A549 (cell line): Measurements from ENCODE around the gene DDX49. TPM values are rescaled to one million over a fixed set of nuclear protein-coding genes. Genes with fewer than 3 reads are reported as not detected.
"Not testable (repeated sequence)": the region's sequence is repeated elsewhere in the genome, so short reads cannot be mapped to it uniquely, and the experiment has no call there.

Experiments used
- ATAC-seq, 2 experiments: fragments of 200-7000 bp in 1 of 2; fragments of >200 bp in 1 of 2; cut with Nextera tagmentation in 1 of 2; cut with Tn5 transposase in 1 of 2; 3 replicates each; pipeline versions ENCODE4 v1.8.0 to v1.9.1; 2018 to 2020; ENCODE audit warnings: mild to moderate bottlenecking in 1 of 2, moderate library complexity in 1 of 2
- CTCF ChIA-PET: fragments of 300-600 bp; sonication (Branson Sonifier 250); formaldehyde crosslinking; extraction: SDS; loops from one replicate; lab custom pipeline; 2021; ENCODE audit warnings: antibody characterized with exemption, inconsistent platforms; lab: Yijun Ruan, JAX
- POLR2A ChIA-PET: fragments of 350-600 bp; formaldehyde crosslinking; extraction: SDS; loops from one replicate; lab custom pipeline; 2021; ENCODE audit warnings: antibody characterized with exemption, inconsistent platforms; lab: Yijun Ruan, JAX
- DNase-seq, 2 experiments: peaks; one replicate each; pipeline versions ENCODE4 v3.0.0 to v3.0.0-alpha.2; 2011 to 2016; ENCODE audit warnings: low read depth in 1 of 2, low spot score in 1 of 2
- FAIRE-seq: peaks from 2 replicates; lab custom pipeline; 2011; peaks lifted over from hg19 to GRCh38; lab: Jason Lieb, UNC
- H3K27ac ChIP-seq, 2 experiments: fragments of >200 bp; sonication (Bioruptor Twin); formaldehyde crosslinking; 3 replicates each; pipeline ENCODE4 v1.5.1; 2016 to 2017
- H3K4me1 ChIP-seq: fragments of >200 bp; sonication (Bioruptor Twin); formaldehyde crosslinking; 3 replicates; pipeline ENCODE4 v1.6.1; 2016
- H3K4me2 ChIP-seq: fragments of >200 bp; sonication (Bioruptor Twin); formaldehyde crosslinking; 3 replicates; pipeline ENCODE4 v1.6.1; 2016
- H3K4me3 ChIP-seq: fragments of >200 bp; sonication (Bioruptor Twin); formaldehyde crosslinking; 3 replicates; pipeline ENCODE4 v1.5.1; 2016
- H3K9me3 ChIP-seq: fragments of >200 bp; sonication (Bioruptor Twin); formaldehyde crosslinking; 3 replicates; pipeline ENCODE4 v1.6.1; 2016
- CEBPB ChIP-seq, 2 experiments: fragments of >200 bp in 1 of 2; sonication (Bioruptor Twin) in 1 of 2; formaldehyde crosslinking in 1 of 2; IDR thresholded peaks; 2 replicates each; pipeline ENCODE4 v1.6.1; 2012 to 2016
- CHD2 ChIP-seq: fragments of 150-350 bp; IDR thresholded peaks from 2 replicates; pipeline ENCODE4 v1.6.1; 2014; ENCODE audit warnings: low read length; ENCODE audit not compliant: partially characterized antibody
- CHD4 ChIP-seq: fragments of 200-600 bp; sonication (generic); IDR thresholded peaks from 2 replicates; pipeline ENCODE4 v1.6.1; 2016; ENCODE audit warnings: antibody characterized with exemption, mild to moderate bottlenecking, borderline replicate concordance
- EHF ChIP-seq: fragments of 250-450 bp; sonication (Bioruptor Pico); IDR thresholded peaks from 2 replicates; pipeline ENCODE4 v1.5.0; 2020; ENCODE audit warnings: mild to moderate bottlenecking
- EHMT2 ChIP-seq: fragments of 200-600 bp; sonication (generic); IDR thresholded peaks from 2 replicates; pipeline ENCODE4 v1.6.1; 2016; ENCODE audit warnings: antibody characterized with exemption, low read depth, mild to moderate bottlenecking, moderate library complexity
- FOXS1 ChIP-seq: fragments of 250-450 bp; sonication (Bioruptor Pico); IDR thresholded peaks from 2 replicates; pipeline ENCODE4 v1.5.0; 2020; ENCODE audit warnings: mild to moderate bottlenecking, moderate library complexity
- HDAC2 ChIP-seq: fragments of 200-600 bp; sonication (generic); IDR thresholded peaks from 2 replicates; pipeline ENCODE4 v1.6.1; 2016
- HEYL ChIP-seq: fragments of 250-450 bp; sonication (Bioruptor Pico); IDR thresholded peaks from 2 replicates; pipeline ENCODE4 v1.8.0; 2021; ENCODE audit warnings: mild to moderate bottlenecking, moderate library complexity
- HOXA7 ChIP-seq: fragments of 250-450 bp; sonication (Bioruptor Pico); IDR thresholded peaks from 2 replicates; pipeline ENCODE4 v1.5.0; 2020; ENCODE audit warnings: mild to moderate bottlenecking, moderate library complexity
- HOXB13 ChIP-seq: fragments of 250-450 bp; sonication (Bioruptor Pico); IDR thresholded peaks from 2 replicates; pipeline ENCODE4 v1.5.0; 2020; ENCODE audit warnings: low read depth, mild to moderate bottlenecking, moderate library complexity
- JUNB ChIP-seq: fragments of >200 bp; sonication (Bioruptor Twin); formaldehyde crosslinking; IDR thresholded peaks from 2 replicates; pipeline ENCODE4 v1.6.1; 2016
- KDM1A ChIP-seq: fragments of 200-600 bp; sonication (generic); IDR thresholded peaks from 2 replicates; pipeline ENCODE4 v1.6.1; 2016; ENCODE audit warnings: low read depth, mild to moderate bottlenecking
- KDM5A ChIP-seq: fragments of 200-600 bp; sonication (generic); IDR thresholded peaks from 2 replicates; pipeline ENCODE4 v1.6.1; 2016; ENCODE audit warnings: antibody characterized with exemption, mild to moderate bottlenecking
- MAZ ChIP-seq: fragments of 150-350 bp; IDR thresholded peaks from 2 replicates; pipeline ENCODE4 v1.6.1; 2014; ENCODE audit warnings: antibody characterized with exemption, low read depth, low read length, borderline replicate concordance
- MYC ChIP-seq: IDR thresholded peaks from 2 replicates; pipeline ENCODE4 v1.6.1; 2012; ENCODE audit warnings: mild to moderate bottlenecking, inconsistent platforms, low read length, improper control_type of control experiment, borderline replicate concordance
- NFE2L2 ChIP-seq: fragments of 150-350 bp; conservative IDR thresholded peaks from 2 replicates; pipeline ENCODE4 v1.6.1; 2014; ENCODE audit warnings: low read length
- NR3C1 ChIP-seq: fragments of >200 bp; sonication (Bioruptor Twin); formaldehyde crosslinking; IDR thresholded peaks from 3 replicates; pipeline ENCODE4 v1.6.1; 2017
- POLR2A ChIP-seq: IDR thresholded peaks from 2 replicates; pipeline ENCODE4 v1.6.1; 2012; ENCODE audit warnings: mild to moderate bottlenecking, low read length
- RARB ChIP-seq: fragments of 250-450 bp; sonication (Bioruptor Pico); IDR thresholded peaks from 2 replicates; pipeline ENCODE4 v1.8.0; 2021; ENCODE audit warnings: mild to moderate bottlenecking, moderate library complexity
- TFCP2L1 ChIP-seq: fragments of 250-450 bp; sonication (Bioruptor Pico); IDR thresholded peaks from 2 replicates; pipeline ENCODE4 v1.5.0; 2021; ENCODE audit warnings: mild to moderate bottlenecking
- ZFP36 ChIP-seq: fragments of 450-650 bp; IDR thresholded peaks from 2 replicates; pipeline ENCODE4 v1.6.1; 2014; ENCODE audit warnings: borderline replicate concordance; ENCODE audit not compliant: partially characterized antibody
- WGBS: methylation state at CpG from one replicate; pipeline ENCODE4 v1.1.6; 2017; ENCODE audit errors: missing lambda C conversion rate; 5-methylcytosine and 5-hydroxymethylcytosine counted together
- polyA plus RNA-seq, 4 experiments: library from polyadenylated mRNA; depleted of rRNA in 3 of 4; stranded (reverse); fragments of >200 nt; fragmentation: RNase III in 1 of 4; extraction: RNeasy Plus Mini Kit Qiagen cat#74134 plus additional on column Dnase treatment in 1 of 4; gene quantifications; 2 replicates in 3 of 4; 3 replicates in 1 of 4; pipeline ENCODE4 v1.2.3, GENCODE V29; 2011 to 2017
- TF ChIP-seq, protein P1 (sequence below): fragments of >200 bp; sonication (Bioruptor Twin); formaldehyde crosslinking; IDR thresholded peaks from 3 replicates; pipeline ENCODE4 v1.5.1; 2016

Gene DDX49
- polyA plus RNA-seq, 2 of the 4 experiments (the other 2 are of a cell fraction), result 23.4 to 31.5 TPM

DNA sequence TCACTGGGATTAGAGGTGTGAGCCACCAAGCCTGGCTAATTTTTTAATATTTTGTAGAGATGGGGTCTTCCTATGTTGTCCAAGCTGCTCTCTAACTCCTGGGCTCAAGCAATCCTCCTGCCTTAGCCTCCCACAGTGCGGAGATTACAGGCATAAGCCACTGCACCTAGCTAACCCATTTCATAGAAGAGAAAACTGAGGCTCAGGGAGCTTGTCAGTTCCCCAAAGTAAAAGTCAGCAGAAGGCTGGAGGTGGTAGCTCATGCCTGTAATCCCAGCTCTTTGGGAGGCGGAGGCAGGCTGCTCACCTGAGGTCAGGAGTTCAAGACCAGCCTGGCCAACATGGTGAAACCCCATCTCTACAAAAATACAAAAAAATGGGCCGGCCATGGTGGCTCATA, 30.3 kb downstream of the DDX49 start:
- no peak overlapping the region for H3K4me3 ChIP-seq
- POLR2A ChIA-PET, result no interaction called here
- no peaks in the 10 kb centered on the region for H3K9me3 ChIP-seq
- H3K4me1 ChIP-seq, result 0 out of 3 replicates have a peak, but pooled peaks cover 2% of the 10 kb centered on the region
- CTCF ChIA-PET, result interaction anchor here (0.6 to 5.1 kb wide), 3 partner anchors 37 to 178 kb away, joined by 3 to 26 read pairs (median 4); no protein-coding TSS in a partner anchor
- no peak for FAIRE-seq
- no peak for ATAC-seq
- no peak for TF ChIP-seq KDM5A
- no peak for TF ChIP-seq RARB (CRISPR knock-in tag)
- TF ChIP-seq, protein P1, sequence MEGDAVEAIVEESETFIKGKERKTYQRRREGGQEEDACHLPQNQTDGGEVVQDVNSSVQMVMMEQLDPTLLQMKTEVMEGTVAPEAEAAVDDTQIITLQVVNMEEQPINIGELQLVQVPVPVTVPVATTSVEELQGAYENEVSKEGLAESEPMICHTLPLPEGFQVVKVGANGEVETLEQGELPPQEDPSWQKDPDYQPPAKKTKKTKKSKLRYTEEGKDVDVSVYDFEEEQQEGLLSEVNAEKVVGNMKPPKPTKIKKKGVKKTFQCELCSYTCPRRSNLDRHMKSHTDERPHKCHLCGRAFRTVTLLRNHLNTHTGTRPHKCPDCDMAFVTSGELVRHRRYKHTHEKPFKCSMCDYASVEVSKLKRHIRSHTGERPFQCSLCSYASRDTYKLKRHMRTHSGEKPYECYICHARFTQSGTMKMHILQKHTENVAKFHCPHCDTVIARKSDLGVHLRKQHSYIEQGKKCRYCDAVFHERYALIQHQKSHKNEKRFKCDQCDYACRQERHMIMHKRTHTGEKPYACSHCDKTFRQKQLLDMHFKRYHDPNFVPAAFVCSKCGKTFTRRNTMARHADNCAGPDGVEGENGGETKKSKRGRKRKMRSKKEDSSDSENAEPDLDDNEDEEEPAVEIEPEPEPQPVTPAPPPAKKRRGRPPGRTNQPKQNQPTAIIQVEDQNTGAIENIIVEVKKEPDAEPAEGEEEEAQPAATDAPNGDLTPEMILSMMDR, result no peak
- TF ChIP-seq HOXA7 (CRISPR knock-in tag), result no peak
- no peak for TF ChIP-seq HDAC2
- no peak for TF ChIP-seq NR3C1
- TF ChIP-seq HOXB13, result no peak
- TF ChIP-seq NFE2L2, result no peak
- no peak for TF ChIP-seq MYC
- TF ChIP-seq JUNB, result no peak
- no peak for TF ChIP-seq FOXS1 (CRISPR knock-in tag)
- no peak for TF ChIP-seq CHD2
- no peak for TF ChIP-seq ZFP36
- no peak for TF ChIP-seq HEYL
- TF ChIP-seq TFCP2L1 (CRISPR knock-in tag), result no peak
- TF ChIP-seq MAZ, result no peak
- TF ChIP-seq POLR2A, result no peak
- TF ChIP-seq EHMT2, result no peak
- TF ChIP-seq EHF, result no peak
- H3K27ac ChIP-seq, result no peak overlapping the region
- H3K4me2 ChIP-seq, result no peak overlapping the region
- WGBS, result 95% methylated on average over 3 of the region's 3 CpGs
- no peak for DNase-seq

GRCh38 chr19:18951721-18952281, 32.3 kb downstream of the DDX49 start:
- ChIA-PET POLR2A (no interaction called here), CTCF (interaction anchor here (5.1 kb wide), 1 partner anchor 35 kb away, joined by 26 read pairs; no protein-coding TSS in a partner anchor)
- FAIRE-seq (no peak), DNase-seq (peak in 1 of 2 experiments; percentile 24), ATAC-seq (peak; percentile 47 to 54; a peak in 2 of 6 replicates)
- Histone ChIP-seq H3K4me3 (no peak overlapping the region), H3K4me2 (no peak overlapping the region), H3K9me3 (no peaks in the 10 kb centered on the region), H3K4me1 (0 out of 3 replicates have a peak, but pooled peaks cover 2% of the 10 kb centered on the region), H3K27ac (no peak overlapping the region; a peak in 1 of 6 replicates)
- WGBS, result 62% methylated on average over 6 of the region's 7 CpGs
- TF ChIP-seq ZFP36 (peak; percentile 75), CHD4 (no peak), KDM1A (0 out of 2 replicates have a peak, but pooled peaks have one; percentile 43)

- ATAC-seq, DNase-seq, H3K4me2 ChIP-seq, POLR2A ChIA-PET, H3K9me3 ChIP-seq, H3K4me3 ChIP-seq, H3K4me1 ChIP-seq, H3K27ac ChIP-seq, FAIRE-seq, CTCF ChIA-PET: not testable (repeated sequence)
- 70% methylated on average over 15 of the region's 17 CpGs for WGBS
- 0 out of 4 replicates have a peak, but pooled peaks of 1 of the 2 experiments have one; percentile 12 for TF ChIP-seq CEBPB (IDR thresholded peaks at IDR 0.05)
These were observed 33.0 kb downstream of the DDX49 start for GRCh38 chr19:18952364-18953003.
